ENCODE measurements around the gene HS2ST1.
"Not testable (repeated sequence)": the region's sequence is repeated elsewhere in the genome, so short reads cannot be mapped to it uniquely, and the experiment has no call there.

Gene HS2ST1

DNA sequence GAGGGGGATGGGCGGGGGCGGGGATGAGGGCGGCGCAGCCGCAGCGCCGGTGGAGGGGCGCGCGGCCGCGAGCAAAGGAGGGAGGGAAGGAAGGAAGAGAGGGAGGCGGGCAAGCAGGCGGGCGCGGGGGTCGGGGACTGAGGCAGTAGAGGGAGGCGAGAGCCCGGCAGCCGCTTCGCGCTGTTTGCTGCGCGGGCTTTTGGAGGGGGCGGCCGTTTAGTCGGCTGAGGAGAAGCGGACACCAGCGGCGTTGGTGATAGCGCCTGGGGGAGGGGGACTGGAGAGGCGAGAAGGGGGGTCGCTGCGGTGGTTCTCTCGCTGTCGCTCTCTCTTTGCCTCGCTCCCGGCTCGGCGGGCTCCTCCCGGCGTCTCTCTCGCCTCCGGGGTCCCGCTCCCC, at the start of gene HS2ST1:
TSS of gene HS2ST1 (plus strand) at position 35 of the 397 bp plus-strand sequence.
- TF ChIP-seq MYC (IDR thresholded peaks at IDR 0.05; ENCODE audit: low read depth, low read length) (no peak), POLR2A (IDR thresholded peaks at IDR 0.05; ENCODE audit: extremely low read depth, insufficient read length) (peak; percentile 62)
- DNase-seq (ENCODE audit: low read depth), result no peak

DNA sequence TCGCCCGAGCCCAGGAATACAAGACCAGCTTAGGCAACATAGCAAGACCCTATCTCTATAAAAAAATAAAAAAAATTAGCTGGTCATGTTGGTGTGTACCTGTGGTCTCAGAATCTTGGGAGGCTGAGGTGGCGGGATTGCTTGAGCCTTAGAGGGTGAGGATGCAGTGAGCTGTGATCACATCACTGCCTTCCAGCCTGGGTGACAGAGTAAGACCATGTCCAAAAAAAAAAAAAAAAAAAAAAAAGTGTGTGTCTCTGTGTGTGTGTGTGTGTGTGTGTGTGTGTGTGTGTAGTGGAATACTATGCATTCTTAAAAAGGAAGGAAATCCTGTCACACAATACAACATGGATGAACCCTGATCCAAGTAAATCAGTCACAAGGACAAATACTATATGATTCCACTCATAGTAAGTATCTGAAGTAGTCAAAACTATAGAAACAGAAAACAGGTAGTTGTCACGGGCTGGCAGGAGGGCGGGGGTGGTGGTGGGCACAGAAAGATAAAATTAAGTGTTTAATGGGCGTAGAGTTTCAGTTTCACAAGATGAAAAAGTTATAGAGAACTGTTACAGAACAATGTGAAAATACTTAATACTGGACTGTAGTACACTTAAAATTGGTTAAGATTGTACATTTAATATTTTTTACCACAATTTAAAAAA, 48.3 kb upstream of the HS2ST1 start:
- H3K4me3 ChIP-seq (ENCODE audit: low read depth, low read length), result no peak overlapping the region
- no peak for DNase-seq (ENCODE audit: low read depth)
- TF ChIP-seq MYC (IDR thresholded peaks at IDR 0.05; ENCODE audit: low read depth, low read length), result no peak

More for the DNA sequence above, at the start of gene HS2ST1:
- peak within 1 kb of the TSS; percentile 90 for H3K4me3 ChIP-seq (ENCODE audit: low read depth, low read length)

GRCh38 chr1:86866665-86867064, 47.8 kb upstream of the HS2ST1 start:
- TF ChIP-seq MAX (IDR thresholded peaks at IDR 0.05; ENCODE audit: low read depth, low read length) (no peak), POLR2A (IDR thresholded peaks at IDR 0.05; ENCODE audit: extremely low read depth, insufficient read length) (no peak), CTCF (IDR thresholded peaks at IDR 0.05; ENCODE audit: low read depth, low read length) (no peak), MYC (IDR thresholded peaks at IDR 0.05; ENCODE audit: low read depth, low read length) (no peak)
- DNase-seq (ENCODE audit: low read depth), result peak; percentile 5
- no peak overlapping the region for H3K4me3 ChIP-seq (ENCODE audit: low read depth, low read length)

- not testable (repeated sequence) for H3K4me3 ChIP-seq (ENCODE audit: low read depth, low read length); DNase-seq (ENCODE audit: low read depth)
Observed at GRCh38 chr1:86867278-86867677, 47.2 kb upstream of the HS2ST1 start.

- no peak for TF ChIP-seq CTCF (IDR thresholded peaks at IDR 0.05; ENCODE audit: low read depth, low read length)
- TF ChIP-seq MAX (IDR thresholded peaks at IDR 0.05; ENCODE audit: low read depth, low read length), result no peak
- no peak for TF ChIP-seq MYC (IDR thresholded peaks at IDR 0.05; ENCODE audit: low read depth, low read length)
- no peak for TF ChIP-seq POLR2A (IDR thresholded peaks at IDR 0.05; ENCODE audit: extremely low read depth, insufficient read length)
- H3K4me3 ChIP-seq (ENCODE audit: low read depth, low read length), result no peak overlapping the region
- no peak for DNase-seq (ENCODE audit: low read depth)
Observed at GRCh38 chr1:86868477-86868876, 46.0 kb upstream of the HS2ST1 start.

DNA sequence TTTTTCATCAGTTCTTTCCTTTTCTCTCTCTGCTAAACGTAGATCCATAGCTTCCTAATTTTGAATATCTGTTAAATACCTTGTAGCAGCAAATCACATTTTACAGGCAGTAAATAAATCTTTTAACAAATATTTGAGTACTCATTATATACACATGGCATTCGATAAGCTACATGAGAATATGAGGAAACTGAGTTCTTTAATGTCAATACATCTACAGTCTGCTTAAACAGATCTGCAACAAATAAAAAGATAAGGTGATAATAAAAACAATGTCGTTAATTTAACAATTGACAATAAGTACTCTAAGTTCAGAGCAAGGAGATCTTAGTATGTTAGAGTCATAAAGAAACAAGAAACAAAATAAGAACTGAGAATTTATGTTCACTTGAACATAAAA, 43.4 kb upstream of the HS2ST1 start:
- no peak for DNase-seq (ENCODE audit: low read depth)
- TF ChIP-seq CTCF (IDR thresholded peaks at IDR 0.05; ENCODE audit: low read depth, low read length) (no peak), POLR2A (IDR thresholded peaks at IDR 0.05; ENCODE audit: extremely low read depth, insufficient read length) (no peak), MAX (IDR thresholded peaks at IDR 0.05; ENCODE audit: low read depth, low read length) (no peak), MYC (IDR thresholded peaks at IDR 0.05; ENCODE audit: low read depth, low read length) (no peak)
- H3K4me3 ChIP-seq (ENCODE audit: low read depth, low read length), result no peak overlapping the region

DNA sequence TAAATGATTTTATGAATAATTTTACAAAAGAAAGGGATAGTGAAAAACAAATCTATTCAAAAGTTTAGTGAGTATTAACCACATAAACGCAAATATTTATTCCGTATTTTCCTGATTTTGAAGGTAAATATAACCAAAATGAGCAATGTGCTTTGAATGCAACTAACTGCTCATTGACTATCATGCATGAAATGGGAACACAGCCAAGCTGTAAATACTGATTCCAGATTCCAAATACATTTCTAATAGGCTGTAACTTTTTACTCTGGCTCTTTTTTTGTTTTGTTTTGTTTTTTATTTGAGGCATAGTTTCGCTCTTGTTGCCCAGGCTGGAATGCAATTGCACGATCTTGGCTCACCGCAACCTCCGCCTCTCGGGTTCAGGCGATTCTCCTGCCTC, 42.3 kb upstream of the HS2ST1 start:
- no peak for DNase-seq (ENCODE audit: low read depth)
- no peak overlapping the region for H3K4me3 ChIP-seq (ENCODE audit: low read depth, low read length)
- TF ChIP-seq POLR2A (IDR thresholded peaks at IDR 0.05; ENCODE audit: extremely low read depth, insufficient read length), result no peak
- TF ChIP-seq CTCF (IDR thresholded peaks at IDR 0.05; ENCODE audit: low read depth, low read length), result no peak
- no peak for TF ChIP-seq MYC (IDR thresholded peaks at IDR 0.05; ENCODE audit: low read depth, low read length)
- no peak for TF ChIP-seq MAX (IDR thresholded peaks at IDR 0.05; ENCODE audit: low read depth, low read length)

All from NB4 (cell line).